ENCODE data around the gene KCNJ5.

The KCNJ5 gene

DNA sequence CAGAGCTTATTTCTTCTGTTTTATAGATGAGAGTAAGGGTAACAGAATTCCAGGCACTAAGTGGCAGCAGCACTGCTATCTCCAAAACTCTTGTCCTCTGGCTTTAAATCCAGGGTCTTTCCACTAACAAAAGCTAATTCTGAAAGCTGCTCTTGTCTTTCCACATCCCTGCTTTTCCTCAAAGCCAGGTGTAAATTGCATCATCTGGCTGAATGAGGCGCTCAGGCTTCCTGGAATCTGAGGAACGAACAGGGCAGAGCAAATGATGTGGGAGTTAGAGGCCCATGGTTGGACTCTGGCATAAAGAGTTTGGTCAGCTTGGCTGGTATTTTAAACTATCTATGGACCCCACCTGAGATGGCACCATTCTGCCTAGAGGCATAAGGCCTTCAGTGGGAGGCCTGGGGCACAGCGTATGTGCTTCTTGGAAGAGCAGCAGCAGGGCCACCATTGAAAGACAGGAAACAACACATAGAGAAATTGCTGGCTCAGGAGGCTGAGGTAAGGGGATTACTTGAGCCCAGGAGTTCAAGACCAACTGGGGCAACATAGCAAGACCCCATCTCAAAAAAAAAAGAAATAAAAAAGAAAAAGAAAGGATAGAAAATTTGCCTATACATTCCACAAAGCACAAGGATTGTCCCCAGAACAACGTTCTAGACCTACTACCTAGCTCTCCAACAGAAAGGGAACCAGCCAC is 1.9 kb downstream of the KCNJ5 start:
- TF ChIP-seq, protein P1, sequence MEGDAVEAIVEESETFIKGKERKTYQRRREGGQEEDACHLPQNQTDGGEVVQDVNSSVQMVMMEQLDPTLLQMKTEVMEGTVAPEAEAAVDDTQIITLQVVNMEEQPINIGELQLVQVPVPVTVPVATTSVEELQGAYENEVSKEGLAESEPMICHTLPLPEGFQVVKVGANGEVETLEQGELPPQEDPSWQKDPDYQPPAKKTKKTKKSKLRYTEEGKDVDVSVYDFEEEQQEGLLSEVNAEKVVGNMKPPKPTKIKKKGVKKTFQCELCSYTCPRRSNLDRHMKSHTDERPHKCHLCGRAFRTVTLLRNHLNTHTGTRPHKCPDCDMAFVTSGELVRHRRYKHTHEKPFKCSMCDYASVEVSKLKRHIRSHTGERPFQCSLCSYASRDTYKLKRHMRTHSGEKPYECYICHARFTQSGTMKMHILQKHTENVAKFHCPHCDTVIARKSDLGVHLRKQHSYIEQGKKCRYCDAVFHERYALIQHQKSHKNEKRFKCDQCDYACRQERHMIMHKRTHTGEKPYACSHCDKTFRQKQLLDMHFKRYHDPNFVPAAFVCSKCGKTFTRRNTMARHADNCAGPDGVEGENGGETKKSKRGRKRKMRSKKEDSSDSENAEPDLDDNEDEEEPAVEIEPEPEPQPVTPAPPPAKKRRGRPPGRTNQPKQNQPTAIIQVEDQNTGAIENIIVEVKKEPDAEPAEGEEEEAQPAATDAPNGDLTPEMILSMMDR (IDR thresholded peaks at IDR 0.05; ENCODE audit: low read depth, low read length): no peak
- in situ Hi-C loops (cut with HindIII; ENCODE audit: low sequenced_read_pairs): no loop called here
- no peak overlapping the region for H3K4me3 ChIP-seq (ENCODE audit: low read depth, low read length)
- DNase-seq (ENCODE audit: low read depth, low spot score): no peak

DNA sequence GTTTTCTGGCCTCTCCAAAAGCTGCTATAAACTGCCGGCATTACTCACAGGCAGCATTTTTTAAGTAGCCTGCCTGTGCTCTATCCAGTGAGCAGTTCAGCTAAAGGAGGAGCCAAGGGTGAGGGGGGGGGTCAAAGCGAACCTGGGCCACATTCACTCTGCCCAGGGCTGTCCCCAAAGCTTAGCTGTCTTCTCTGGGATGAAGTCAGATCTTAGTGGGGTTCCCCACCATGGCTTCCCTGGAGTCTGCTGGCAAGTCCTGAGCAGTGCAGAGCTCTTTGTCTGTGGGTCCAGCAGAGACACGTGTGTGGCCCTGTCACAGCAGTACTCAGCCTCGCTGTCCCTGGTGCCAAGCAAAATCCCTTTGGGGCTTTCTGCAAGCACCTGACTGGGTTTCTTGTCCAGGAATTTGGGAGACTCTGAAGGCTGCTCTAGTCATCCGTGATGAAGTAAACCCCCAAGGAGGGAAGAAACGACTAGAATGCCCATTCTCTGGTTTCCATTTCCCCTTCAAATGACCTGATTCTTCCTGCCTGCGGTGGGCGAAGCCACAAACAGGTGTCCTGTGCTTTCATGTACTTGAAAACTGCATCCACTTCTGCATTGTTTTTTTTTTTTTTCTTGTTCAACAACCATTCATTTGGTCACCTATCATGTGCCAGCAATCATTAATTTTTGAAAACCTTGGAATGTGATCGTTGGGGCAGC is 2.6 kb downstream of the KCNJ5 start:
- H3K4me3 ChIP-seq (ENCODE audit: low read depth, low read length): no peak overlapping the region
- no peak for DNase-seq (ENCODE audit: low read depth, low spot score)
- in situ Hi-C loops (cut with HindIII; ENCODE audit: low sequenced_read_pairs): no loop called here
- TF ChIP-seq, protein P1 (IDR thresholded peaks at IDR 0.05; ENCODE audit: low read depth, low read length): no peak

DNA sequence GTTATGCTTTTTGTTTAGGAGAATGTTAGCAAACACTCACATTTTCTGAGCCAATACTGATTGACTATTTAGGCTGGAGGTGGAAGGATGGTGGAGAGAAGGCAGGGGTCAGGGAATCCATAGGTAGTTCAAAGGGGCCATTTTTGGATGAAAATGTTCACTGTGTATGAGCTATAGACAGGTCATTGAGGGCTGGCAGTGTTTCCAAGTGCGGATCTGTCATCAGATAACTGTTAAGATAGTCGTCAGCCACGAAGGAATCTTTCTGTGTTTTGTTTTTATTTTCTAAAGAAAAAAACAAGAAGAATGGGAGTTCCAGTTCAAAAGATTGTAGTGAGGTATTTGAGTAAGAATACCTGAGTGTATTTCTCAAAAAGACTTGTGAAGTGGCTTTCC is 3.1 kb downstream of the KCNJ5 start:
- in situ Hi-C loops (cut with HindIII; ENCODE audit: low sequenced_read_pairs): no loop called here
- no peak for DNase-seq (ENCODE audit: low read depth, low spot score)
- TF ChIP-seq, protein P1 (IDR thresholded peaks at IDR 0.05; ENCODE audit: low read depth, low read length): no peak

DNA sequence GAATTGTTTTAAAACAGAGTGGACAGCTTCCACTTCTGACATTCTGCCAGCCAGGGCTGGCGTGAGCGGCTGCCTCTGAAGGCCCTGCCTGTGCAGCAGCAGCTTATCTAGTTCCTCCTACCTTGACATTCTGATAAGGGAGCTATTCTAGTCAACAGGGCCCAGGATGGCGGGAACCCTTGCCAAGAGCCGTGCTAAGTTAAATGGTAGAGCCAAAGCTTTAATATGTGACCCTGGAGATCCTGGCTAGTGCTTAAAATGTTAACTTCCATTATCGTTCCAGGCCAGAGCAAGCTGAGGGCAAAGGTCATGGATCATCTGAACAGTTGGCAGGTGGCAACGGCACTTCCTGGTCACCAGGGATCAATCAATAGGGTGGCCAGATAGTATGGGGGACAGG is 3.5 kb downstream of the KCNJ5 start:
- DNase-seq (ENCODE audit: low read depth, low spot score): no peak
- H3K4me3 ChIP-seq (ENCODE audit: low read depth, low read length): no peak overlapping the region
- in situ Hi-C loops (cut with HindIII; ENCODE audit: low sequenced_read_pairs): no loop called here
- TF ChIP-seq, protein P1 (IDR thresholded peaks at IDR 0.05; ENCODE audit: low read depth, low read length): no peak

More for the DNA sequence above, 3.1 kb downstream of the KCNJ5 start:
- H3K4me3 ChIP-seq (ENCODE audit: low read depth, low read length): no peak overlapping the region

DNA sequence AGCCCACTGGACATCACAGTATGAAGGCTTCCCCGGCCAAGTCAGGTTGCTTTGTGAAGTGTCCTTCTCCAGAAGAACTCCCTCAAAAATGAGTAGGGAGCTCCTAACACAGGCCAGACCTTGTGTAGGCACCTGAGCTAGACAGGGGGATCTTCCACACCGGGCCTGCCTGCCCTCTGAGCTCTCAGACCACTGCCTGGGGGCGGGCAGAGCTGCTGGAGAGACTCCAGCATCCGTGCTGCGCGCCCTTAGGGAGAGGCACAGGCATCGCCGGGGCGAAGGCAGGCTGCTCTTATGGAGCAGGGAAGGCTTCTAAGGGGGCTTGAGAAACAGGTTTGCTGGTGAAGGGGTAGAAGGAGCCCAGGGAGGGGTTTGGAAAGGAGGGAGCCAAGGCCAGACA is 4.4 kb downstream of the KCNJ5 start:
- in situ Hi-C loops (cut with HindIII; ENCODE audit: low sequenced_read_pairs): no loop called here

DNA sequence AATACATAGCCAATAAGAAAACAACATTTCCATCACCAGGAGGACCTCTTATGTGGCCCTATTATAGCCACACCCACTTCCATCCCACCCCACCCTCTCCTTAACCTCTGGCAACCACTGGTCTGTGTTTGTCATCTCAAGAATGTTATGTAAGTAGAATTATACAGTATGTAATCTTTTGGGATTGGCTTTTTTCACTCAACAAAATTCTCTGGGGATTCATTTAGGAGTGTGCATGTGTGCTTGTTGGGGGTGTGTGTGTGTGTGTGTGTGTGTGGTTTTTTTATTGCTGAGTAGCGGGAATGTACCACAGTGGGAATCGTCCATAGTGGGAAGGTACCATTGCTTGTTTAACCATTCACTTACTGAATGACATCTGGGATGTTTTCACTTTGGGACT is 5.2 kb downstream of the KCNJ5 start:
- TF ChIP-seq, protein P1 (IDR thresholded peaks at IDR 0.05; ENCODE audit: low read depth, low read length): no peak
- in situ Hi-C loops (cut with HindIII; ENCODE audit: low sequenced_read_pairs): no loop called here
- no peak for DNase-seq (ENCODE audit: low read depth, low spot score)
- no peak overlapping the region for H3K4me3 ChIP-seq (ENCODE audit: low read depth, low read length)

More for the DNA sequence above, 4.4 kb downstream of the KCNJ5 start:
- no peak overlapping the region for H3K4me3 ChIP-seq (ENCODE audit: low read depth, low read length)
- TF ChIP-seq, protein P1 (IDR thresholded peaks at IDR 0.05; ENCODE audit: low read depth, low read length): no peak
- no peak for DNase-seq (ENCODE audit: low read depth, low spot score)

Data from astrocyte of the spinal cord (primary cell).